OCI-LY7 (cell line): Measurements from ENCODE around the gene FMNL3. TPM values are rescaled to one million over a fixed set of nuclear protein-coding genes. Genes with fewer than 3 reads are reported as not detected.

Experiments
- BruUV-seq: library from RNA; stranded (reverse); fragments of 400-500 nt; replicated peaks from 2 replicates; lab custom pipeline; 2021; lab: Mats Ljungman, UMichigan
- CTCF ChIA-PET: fragments of 300-600 bp; sonication (Branson Sonifier 250); formaldehyde crosslinking; loops from one replicate; lab custom pipeline; 2022; ENCODE audit warnings: antibody characterized with exemption; ENCODE audit not compliant: unreplicated experiment; lab: Charles Lee
- POLR2A ChIA-PET: fragments of 300-600 bp; sonication (Branson Sonifier 250); formaldehyde crosslinking; loops from one replicate; lab custom pipeline; 2022; ENCODE audit warnings: antibody characterized with exemption; lab: Charles Lee
- DNase-seq: peaks from one replicate; pipeline ENCODE4 v3.0.0-alpha.2; 2015; ENCODE audit warnings: low spot score
- H2AFZ ChIP-seq: fragments of 200-600 bp; sonication (generic), shearing (Covaris generic); 2 replicates; pipeline ENCODE4 v1.6.1; 2014; ENCODE audit warnings: mild to moderate bottlenecking, antibody characterized with exemption, low read length, moderate library complexity
- H3K27ac ChIP-seq: fragments of 200-600 bp; sonication (generic); 2 replicates; pipeline ENCODE4 v1.5.1; 2014; ENCODE audit warnings: mixed run types, low read depth, mild to moderate bottlenecking, moderate library complexity, low read length, inconsistent platforms; ENCODE audit not compliant: poor library complexity, severe bottlenecking
- H3K36me3 ChIP-seq: fragments of 200-600 bp; sonication (generic); 2 replicates; pipeline ENCODE4 v1.6.1; 2014; ENCODE audit warnings: mild to moderate bottlenecking, antibody characterized with exemption, low read length, moderate library complexity, mixed read lengths; ENCODE audit not compliant: insufficient read depth
- H3K4me1 ChIP-seq: fragments of 200-600 bp; sonication (generic); 2 replicates; pipeline ENCODE4 v1.5.1; 2014; ENCODE audit warnings: mild to moderate bottlenecking, low read length; ENCODE audit not compliant: insufficient read depth, poor library complexity, severe bottlenecking
- H3K4me2 ChIP-seq: fragments of 200-600 bp; sonication (generic); 2 replicates; pipeline ENCODE4 v1.6.1; 2014; ENCODE audit warnings: mild to moderate bottlenecking, low read length
- H3K4me3 ChIP-seq: fragments of 200-600 bp; sonication (generic); 2 replicates; pipeline ENCODE4 v1.5.1; 2014; ENCODE audit warnings: mild to moderate bottlenecking, low read depth, low read length; ENCODE audit not compliant: poor library complexity, severe bottlenecking
- H3K79me2 ChIP-seq: fragments of 200-600 bp; sonication (generic); 2 replicates; pipeline ENCODE4 v1.6.1; 2016; ENCODE audit warnings: low read depth, mild to moderate bottlenecking, low read length, moderate library complexity, mixed read lengths; ENCODE audit not compliant: insufficient read depth
- H3K9me2 ChIP-seq: fragments of 200-600 bp; sonication (generic); 2 replicates; pipeline ENCODE4 v1.6.1; 2016; ENCODE audit warnings: mild to moderate bottlenecking, low read length, mixed read lengths; ENCODE audit not compliant: insufficient read depth
- H3K9me3 ChIP-seq: fragments of 200-600 bp; sonication (generic); 2 replicates; pipeline ENCODE4 v1.6.1; 2014; ENCODE audit warnings: mild to moderate bottlenecking, mixed run types, low read length, mixed read lengths
- H4K20me1 ChIP-seq: fragments of 200-600 bp; sonication (generic); 2 replicates; pipeline ENCODE4 v1.6.1; 2014; ENCODE audit warnings: mild to moderate bottlenecking, antibody characterized with exemption, low read length, moderate library complexity, mixed read lengths; ENCODE audit not compliant: insufficient read depth
- EZH2phosphoT487 ChIP-seq: fragments of 200-600 bp; sonication (generic); IDR thresholded peaks from 2 replicates; pipeline ENCODE4 v1.6.1; 2018; ENCODE audit warnings: low read depth, borderline replicate concordance, mild to moderate bottlenecking, mixed run types, antibody characterized with exemption, low read length, moderate library complexity, mixed read lengths
- intact Hi-C: fragments of 100-400 bp; cut with micrococcal nuclease; formaldehyde crosslinking; loops from one replicate; pipeline ENCODE4 v1.10.0; 2022; ENCODE audit not compliant: unreplicated experiment
- total RNA-seq, 2 experiments: library from RNA; depleted of rRNA in 1 of 2; stranded (reverse); fragments of >200 nt in 1 of 2; shearing (Covaris generic) in 1 of 2; gene quantifications; 2 replicates each; pipeline ENCODE4 v1.2.3, GENCODE V29; 2014 to 2022
- TF ChIP-seq, protein P1 (sequence below): fragments of 200-600 bp; sonication (generic); conservative IDR thresholded peaks from 2 replicates; pipeline ENCODE4 v1.5.1; 2014; ENCODE audit warnings: mild to moderate bottlenecking, antibody characterized with exemption, low read length, moderate library complexity, mixed read lengths

The FMNL3 gene
- total RNA-seq, 2 experiments from 2014 or later: 13.8 to 28.7 TPM

DNA sequence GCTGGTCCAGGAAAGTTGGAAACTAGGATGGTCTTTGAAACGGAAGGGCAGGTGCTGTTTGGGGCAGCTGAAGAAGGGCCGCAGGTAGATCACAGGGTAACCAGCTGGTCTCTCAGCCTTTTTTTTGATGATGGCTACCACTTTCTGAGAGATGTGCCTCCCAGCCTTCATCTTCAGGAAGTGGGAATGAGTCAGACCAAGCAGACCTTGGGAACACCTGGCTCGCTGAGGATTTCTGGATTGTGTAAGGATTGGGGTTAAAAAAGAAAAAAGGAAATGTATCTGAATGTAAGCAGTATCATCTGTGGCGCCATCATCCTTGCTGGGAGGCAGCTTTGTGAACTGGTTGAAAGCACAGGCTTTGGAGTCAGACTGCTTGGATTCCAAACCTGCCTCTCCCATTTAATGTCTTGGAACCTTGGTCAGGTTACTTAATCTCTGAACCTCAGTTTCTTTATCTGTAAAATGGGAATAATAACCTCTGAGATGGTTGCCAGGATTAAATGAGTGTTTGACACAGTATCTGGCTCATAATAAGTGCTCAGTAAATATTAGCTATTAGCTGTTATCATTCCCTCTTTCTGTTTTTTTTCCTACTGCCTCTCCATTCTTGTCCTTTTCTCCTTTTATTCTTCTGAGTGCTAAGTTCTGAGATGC is 82.2 kb downstream of the FMNL3 start:
- Histone ChIP-seq H3K27ac (no peak overlapping the region), H2AFZ (no peak overlapping the region), H3K9me2 (no peaks in the 10 kb centered on the region), H3K79me2 (no peaks in the 10 kb centered on the region), H3K36me3 (no peaks in the 10 kb centered on the region), H3K4me2 (no peak overlapping the region), H3K4me1 (peaks cover 30% of the 10 kb centered on the region), H3K9me3 (no peaks in the 10 kb centered on the region), H3K4me3 (no peak overlapping the region), H4K20me1 (no peaks in the 10 kb centered on the region)
- intact Hi-C loops: loop anchor here (5.0 kb wide), 4 partner anchors 73 to 258 kb away; partner anchors contain the start of genes BCDIN3D, NCKAP5L and SPATS2
- DNase-seq: no peak
- POLR2A ChIA-PET: interaction anchor here (0.7 to 1.6 kb wide), 4 partner anchors 10 to 323 kb away, joined by 3 to 7 read pairs (median 4); no protein-coding TSS in a partner anchor
- CTCF ChIA-PET: interaction anchor here (0.8 to 2.1 kb wide), 2 partner anchors 12 to 14 kb away, joined by 3 to 5 read pairs; no protein-coding TSS in a partner anchor
- BruUV-seq: no TSS peak
- TF ChIP-seq, protein P1, sequence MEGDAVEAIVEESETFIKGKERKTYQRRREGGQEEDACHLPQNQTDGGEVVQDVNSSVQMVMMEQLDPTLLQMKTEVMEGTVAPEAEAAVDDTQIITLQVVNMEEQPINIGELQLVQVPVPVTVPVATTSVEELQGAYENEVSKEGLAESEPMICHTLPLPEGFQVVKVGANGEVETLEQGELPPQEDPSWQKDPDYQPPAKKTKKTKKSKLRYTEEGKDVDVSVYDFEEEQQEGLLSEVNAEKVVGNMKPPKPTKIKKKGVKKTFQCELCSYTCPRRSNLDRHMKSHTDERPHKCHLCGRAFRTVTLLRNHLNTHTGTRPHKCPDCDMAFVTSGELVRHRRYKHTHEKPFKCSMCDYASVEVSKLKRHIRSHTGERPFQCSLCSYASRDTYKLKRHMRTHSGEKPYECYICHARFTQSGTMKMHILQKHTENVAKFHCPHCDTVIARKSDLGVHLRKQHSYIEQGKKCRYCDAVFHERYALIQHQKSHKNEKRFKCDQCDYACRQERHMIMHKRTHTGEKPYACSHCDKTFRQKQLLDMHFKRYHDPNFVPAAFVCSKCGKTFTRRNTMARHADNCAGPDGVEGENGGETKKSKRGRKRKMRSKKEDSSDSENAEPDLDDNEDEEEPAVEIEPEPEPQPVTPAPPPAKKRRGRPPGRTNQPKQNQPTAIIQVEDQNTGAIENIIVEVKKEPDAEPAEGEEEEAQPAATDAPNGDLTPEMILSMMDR: no peak
- no peak for TF ChIP-seq EZH2phosphoT487

DNA sequence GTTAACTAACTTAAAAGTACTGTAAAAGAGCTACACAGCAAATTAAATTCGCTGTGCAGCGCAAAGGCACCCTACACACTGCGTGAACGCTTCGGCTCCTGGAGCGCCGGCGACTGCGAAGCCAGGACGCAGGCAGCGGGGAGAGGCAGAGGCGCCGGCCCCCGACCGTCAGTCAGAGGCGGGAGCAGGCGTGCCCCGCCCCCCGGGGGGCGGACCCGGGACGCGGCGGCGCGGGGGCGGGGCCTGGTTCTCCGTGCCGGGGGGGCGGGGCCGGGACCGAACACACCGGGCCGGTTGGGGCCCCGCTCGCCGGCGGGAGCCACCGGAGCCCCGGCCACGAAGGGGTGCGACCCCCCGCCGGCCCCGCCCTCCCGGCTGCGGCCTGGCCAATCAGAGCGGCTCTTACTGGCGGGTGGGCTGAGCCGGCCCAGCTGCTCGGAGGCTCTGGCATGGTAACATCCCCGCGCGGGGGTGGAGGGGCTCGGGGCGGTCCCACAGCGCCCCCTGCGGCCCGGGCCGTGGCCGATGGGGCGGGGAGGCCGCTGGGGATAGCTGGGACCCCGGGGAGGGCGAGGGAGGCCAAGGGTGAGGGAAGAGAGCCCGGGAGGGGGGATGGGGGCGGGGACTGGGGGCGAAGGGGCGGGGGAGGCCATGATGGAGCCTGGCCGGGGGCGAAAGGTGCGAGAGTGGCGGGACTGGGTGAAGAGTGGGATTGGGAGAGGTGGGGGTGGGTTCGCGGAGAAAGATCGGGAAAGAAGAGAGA is 83.9 kb downstream of the FMNL3 start, which contains the start of gene PRPF40B:
Gene PRPF40B (plus strand): TSS at position 420 of the 763 bp plus-strand sequence. CDS start 30 bp downstream, at position 450.
- no peaks in the 10 kb centered on the region for H4K20me1 ChIP-seq
- peak within 1 kb of the TSS; percentile 82 for H3K27ac ChIP-seq
- H3K36me3 ChIP-seq: no peaks in the 10 kb centered on the region
- BruUV-seq: no TSS peak
- peaks cover 30% of the 10 kb centered on the region for H3K4me1 ChIP-seq
- H3K9me2 ChIP-seq: no peaks in the 10 kb centered on the region
- intact Hi-C loops: loop anchor here (2.0 to 5.0 kb wide), 4 partner anchors 55 to 256 kb away; partner anchors contain the start of genes BCDIN3D, MCRS1 and SPATS2
- H3K9me3 ChIP-seq: no peaks in the 10 kb centered on the region
- H3K4me3 ChIP-seq: peak within 1 kb of the TSS; percentile 68
- CTCF ChIA-PET: interaction anchor here (0.5 to 2.1 kb wide), 6 partner anchors 13 to 435 kb away, joined by 3 to 7 read pairs (median 4); partner anchors contain the start of gene TMBIM6
- no peaks in the 10 kb centered on the region for H3K79me2 ChIP-seq
- DNase-seq: peak; percentile 92
- H3K4me2 ChIP-seq: peak within 1 kb of the TSS; percentile 94
- POLR2A ChIA-PET: interaction anchor here (0.6 to 1.6 kb wide), 8 partner anchors 15 to 1916 kb away, joined by 3 to 6 read pairs (median 3); no protein-coding TSS in a partner anchor
- H2AFZ ChIP-seq: peak within 1 kb of the TSS; percentile 83; the same call in 1 of the 2 replicates
- TF ChIP-seq, protein P1: peak; percentile 66
- no peak for TF ChIP-seq EZH2phosphoT487
